ENCODE measurements around the gene REN. TPM values are rescaled to one million over a fixed set of nuclear protein-coding genes. Genes with fewer than 3 reads are reported as not detected.

Gene REN
- total RNA-seq: not detected in 2 replicates

- DNase-seq (ENCODE audit: low read depth, low spot score): no peak
These were observed at the start of gene REN for GRCh38 chr1:204166219-204166618. Gene REN (minus strand): TSS chr1:204166337. CDS start chr1:204166293, 44 bp downstream.

GRCh38 chr1:204213668-204214662 lies 47.8 kb upstream of the REN start, which contains the start of gene GOLT1A:
Gene GOLT1A (minus strand): TSS chr1:204213988. CDS start chr1:204213906, 82 bp downstream.
- peak; percentile 32 for DNase-seq (ENCODE audit: low read depth, low spot score)

- DNase-seq (ENCODE audit: low read depth, low spot score): no peak
These were observed 46.6 kb upstream of the REN start for GRCh38 chr1:204212715-204213114.

- DNase-seq (ENCODE audit: low read depth, low spot score): no peak
These were observed 44.9 kb upstream of the REN start for GRCh38 chr1:204211046-204211445.

- no peak for DNase-seq (ENCODE audit: low read depth, low spot score)
These were observed 41.0 kb upstream of the REN start for GRCh38 chr1:204207136-204207616.

- DNase-seq (ENCODE audit: low read depth, low spot score): peak; percentile 11
These were observed 40.0 kb upstream of the REN start for GRCh38 chr1:204206121-204206520.

GRCh38 chr1:204205486-204205885 lies 39.3 kb upstream of the REN start:
- DNase-seq (ENCODE audit: low read depth, low spot score): no peak

GRCh38 chr1:204204944-204205343 lies 38.8 kb upstream of the REN start:
- DNase-seq (ENCODE audit: low read depth, low spot score): no peak

GRCh38 chr1:204203206-204203767 lies 37.1 kb upstream of the REN start:
- DNase-seq (ENCODE audit: low read depth, low spot score): no peak

- DNase-seq (ENCODE audit: low read depth, low spot score): no peak
These were observed 36.3 kb upstream of the REN start for GRCh38 chr1:204202481-204202880.

- DNase-seq (ENCODE audit: low read depth, low spot score): no peak
These were observed 35.4 kb upstream of the REN start for GRCh38 chr1:204201348-204202040.

GRCh38 chr1:204199579-204199978 lies 33.4 kb upstream of the REN start:
- DNase-seq (ENCODE audit: low read depth, low spot score): no peak

GRCh38 chr1:204198348-204199340 lies 32.5 kb upstream of the REN start:
- DNase-seq (ENCODE audit: low read depth, low spot score): peak; percentile 70

- no peak for DNase-seq (ENCODE audit: low read depth, low spot score)
These were observed 30.9 kb upstream of the REN start for GRCh38 chr1:204197068-204197467.

- no peak for DNase-seq (ENCODE audit: low read depth, low spot score)
These were observed 30.1 kb upstream of the REN start, which contains the start of gene KISS1 for GRCh38 chr1:204196068-204196795. Gene KISS1 (minus strand): TSS chr1:204196491. CDS start chr1:204192876, 3,615 bp downstream.

GRCh38 chr1:204194771-204195170 lies 28.6 kb upstream of the REN start:
- no peak for DNase-seq (ENCODE audit: low read depth, low spot score)

GRCh38 chr1:204194080-204194479 lies 27.9 kb upstream of the REN start:
- no peak for DNase-seq (ENCODE audit: low read depth, low spot score)

GRCh38 chr1:204192589-204193352 lies 26.6 kb upstream of the REN start:
- no peak for DNase-seq (ENCODE audit: low read depth, low spot score)

- DNase-seq (ENCODE audit: low read depth, low spot score): no peak
These were observed 25.9 kb upstream of the REN start for GRCh38 chr1:204192046-204192445.

All from pulmonary artery endothelial cell (primary cell).